ENCODE data around the gene MAP2K5.

DNA sequence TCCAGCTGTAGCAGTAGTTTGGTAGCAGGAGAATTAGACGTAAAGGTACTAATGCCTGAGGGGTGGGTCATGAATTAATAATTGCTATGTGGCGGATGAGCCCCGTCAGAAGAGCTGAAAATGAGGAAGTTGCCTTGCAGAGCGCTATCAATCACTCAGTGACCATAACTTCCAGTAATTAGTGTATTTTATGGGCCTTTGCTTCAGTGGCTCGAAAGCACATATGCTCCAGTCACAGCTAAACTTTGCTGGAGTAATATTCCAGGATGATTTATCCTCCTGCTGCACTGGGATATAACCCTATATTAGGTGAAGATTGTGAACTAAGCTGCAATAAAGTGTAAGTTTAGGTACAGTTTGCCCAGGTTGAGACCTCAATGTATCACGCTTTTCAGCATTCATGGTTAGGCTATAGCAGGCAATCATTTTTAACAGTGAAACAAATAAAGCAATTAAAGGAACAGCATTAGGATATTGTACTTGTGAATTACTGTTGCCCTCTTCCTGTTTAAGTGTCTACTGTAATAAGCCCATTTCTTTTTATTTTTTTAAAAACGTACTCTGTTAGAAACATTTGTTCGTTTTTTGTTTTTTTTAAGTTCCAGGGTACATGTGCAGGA, 178.2 kb downstream of the MAP2K5 start:
- TF ChIP-seq, protein P1, sequence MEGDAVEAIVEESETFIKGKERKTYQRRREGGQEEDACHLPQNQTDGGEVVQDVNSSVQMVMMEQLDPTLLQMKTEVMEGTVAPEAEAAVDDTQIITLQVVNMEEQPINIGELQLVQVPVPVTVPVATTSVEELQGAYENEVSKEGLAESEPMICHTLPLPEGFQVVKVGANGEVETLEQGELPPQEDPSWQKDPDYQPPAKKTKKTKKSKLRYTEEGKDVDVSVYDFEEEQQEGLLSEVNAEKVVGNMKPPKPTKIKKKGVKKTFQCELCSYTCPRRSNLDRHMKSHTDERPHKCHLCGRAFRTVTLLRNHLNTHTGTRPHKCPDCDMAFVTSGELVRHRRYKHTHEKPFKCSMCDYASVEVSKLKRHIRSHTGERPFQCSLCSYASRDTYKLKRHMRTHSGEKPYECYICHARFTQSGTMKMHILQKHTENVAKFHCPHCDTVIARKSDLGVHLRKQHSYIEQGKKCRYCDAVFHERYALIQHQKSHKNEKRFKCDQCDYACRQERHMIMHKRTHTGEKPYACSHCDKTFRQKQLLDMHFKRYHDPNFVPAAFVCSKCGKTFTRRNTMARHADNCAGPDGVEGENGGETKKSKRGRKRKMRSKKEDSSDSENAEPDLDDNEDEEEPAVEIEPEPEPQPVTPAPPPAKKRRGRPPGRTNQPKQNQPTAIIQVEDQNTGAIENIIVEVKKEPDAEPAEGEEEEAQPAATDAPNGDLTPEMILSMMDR (IDR thresholded peaks at IDR 0.05) = no peak
- TF ChIP-seq EP300 (IDR thresholded peaks at IDR 0.05) = no peak
- TF ChIP-seq POLR2A (IDR thresholded peaks at IDR 0.05) = no peak
